SIG-M5 treated with dmso at 0.1 percent for 504 hours (cell line): ENCODE measurements around the gene ANK2.
A peak's percentile ranks its signal among the peaks of the same experiment; 100 is the strongest.

Experiments
- DNase-seq: peaks from one replicate; lab custom pipeline; 2025; ENCODE audit not compliant: unreplicated experiment; lab: John Stamatoyannopoulos, UW

The ANK2 gene

DNA sequence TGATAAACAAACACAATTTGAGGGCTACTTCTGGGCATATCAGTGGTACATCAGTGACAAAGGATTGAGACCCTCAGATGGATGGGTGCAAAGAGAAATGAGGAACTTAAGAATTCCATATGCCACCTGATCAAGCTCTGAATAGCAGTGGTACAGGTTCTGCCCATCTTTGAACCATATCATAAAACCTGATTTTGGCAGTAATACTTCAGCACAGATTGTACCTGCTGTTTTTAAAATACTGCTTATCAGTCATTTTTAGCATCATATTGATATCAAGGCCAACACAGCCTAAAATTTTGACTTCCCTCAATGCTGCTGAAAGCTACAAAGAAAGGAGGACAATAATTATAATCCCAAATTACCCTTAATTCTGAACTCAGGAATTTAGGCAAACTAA, 41.5 kb downstream of the ANK2 start:
- no peak for DNase-seq

DNA sequence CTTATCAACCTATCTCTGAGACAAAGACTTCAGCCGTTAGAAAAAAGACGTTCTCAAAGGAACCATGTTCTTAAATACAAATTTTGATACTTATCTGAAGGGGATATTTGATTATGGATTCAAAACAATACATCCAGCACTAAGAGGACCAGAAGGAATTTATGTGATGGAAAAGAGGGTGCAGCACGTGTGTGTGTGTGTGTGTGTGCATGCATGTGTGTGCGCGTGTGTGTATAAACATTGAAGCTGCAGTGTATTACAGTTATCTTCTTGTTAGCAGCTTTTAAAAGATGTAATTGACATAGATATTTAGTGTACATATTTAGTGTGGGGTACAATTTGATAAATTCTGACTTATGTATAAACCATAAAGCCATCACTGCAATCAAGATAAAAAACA, 44.9 kb downstream of the ANK2 start:
- no peak for DNase-seq

DNA sequence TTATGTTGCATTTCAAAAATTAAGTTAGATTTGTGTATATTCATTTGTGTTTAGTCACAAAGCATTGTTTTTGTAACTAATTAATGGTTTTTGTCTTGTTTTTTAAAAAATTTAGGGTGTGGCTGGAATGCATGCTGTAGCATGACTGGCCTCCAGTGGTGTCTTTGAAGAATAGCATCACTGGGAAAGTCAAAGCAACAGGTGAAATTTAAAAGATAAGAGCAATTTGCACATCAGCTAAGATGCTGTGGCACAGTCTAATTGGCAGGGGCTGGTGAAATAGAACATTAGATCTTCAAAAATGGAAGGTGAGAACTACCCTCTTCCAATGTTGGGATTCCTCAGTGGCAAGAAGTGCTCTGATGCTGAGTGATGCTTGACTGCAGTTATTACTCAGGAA, 45.3 kb downstream of the ANK2 start:
- DNase-seq: peak; percentile 5

DNA sequence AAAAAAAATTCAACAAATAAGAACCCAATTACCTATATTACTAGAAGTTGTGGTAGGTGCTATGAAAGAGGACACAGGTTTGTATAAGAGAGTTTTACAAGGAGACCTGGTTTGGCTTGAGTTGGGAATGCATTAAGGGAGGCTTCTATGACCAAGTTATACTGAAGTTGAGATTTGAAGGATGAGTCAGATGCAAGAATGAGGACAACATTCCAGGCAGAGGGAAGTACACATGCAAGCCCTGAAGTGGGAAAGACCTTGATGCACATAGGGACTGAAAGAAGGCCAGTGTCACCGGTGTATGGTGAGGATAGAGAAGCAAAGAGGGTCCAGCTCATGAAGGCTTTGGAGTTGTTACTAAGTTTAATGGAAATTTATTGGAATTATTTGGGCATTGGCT, 52.2 kb downstream of the ANK2 start:
- no peak for DNase-seq

DNA sequence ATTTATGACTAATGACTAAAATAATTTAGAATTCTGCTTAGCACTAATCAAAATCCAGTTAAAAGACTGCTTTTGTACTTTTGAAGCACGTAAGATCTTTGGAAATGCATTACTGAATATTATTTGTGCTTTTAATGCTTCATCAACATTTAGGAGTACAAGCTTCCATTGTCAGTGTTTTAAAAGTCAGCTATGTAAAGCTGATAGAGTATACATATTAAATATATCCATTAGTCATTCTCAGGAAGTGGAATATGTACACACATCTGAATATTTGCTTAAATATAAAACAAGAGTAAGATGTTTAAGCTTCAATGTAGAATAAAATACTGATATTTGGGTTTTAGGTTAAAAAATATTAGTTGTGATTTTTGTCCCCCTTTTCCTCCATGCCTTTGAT, 54.1 kb downstream of the ANK2 start:
- DNase-seq: no peak

DNA sequence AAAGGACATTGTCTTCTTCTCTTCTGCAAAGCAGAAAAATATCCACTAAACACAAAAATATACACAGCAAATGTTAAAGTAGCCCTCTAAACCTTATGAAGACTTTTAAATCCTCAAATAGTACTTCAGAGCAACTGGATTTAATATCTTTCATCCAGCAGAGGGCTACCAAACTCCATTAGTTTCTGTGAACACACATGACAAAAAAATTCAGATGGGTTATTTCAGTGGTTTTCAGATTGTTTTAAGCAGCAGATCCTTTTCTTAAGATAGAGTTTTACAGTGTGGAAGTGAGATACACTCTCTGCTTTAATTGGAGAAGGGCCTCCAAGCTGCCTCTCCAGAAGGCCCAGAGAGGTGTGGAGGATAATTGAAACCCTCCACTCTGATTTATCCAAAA, 56.7 kb downstream of the ANK2 start:
- no peak for DNase-seq

DNA sequence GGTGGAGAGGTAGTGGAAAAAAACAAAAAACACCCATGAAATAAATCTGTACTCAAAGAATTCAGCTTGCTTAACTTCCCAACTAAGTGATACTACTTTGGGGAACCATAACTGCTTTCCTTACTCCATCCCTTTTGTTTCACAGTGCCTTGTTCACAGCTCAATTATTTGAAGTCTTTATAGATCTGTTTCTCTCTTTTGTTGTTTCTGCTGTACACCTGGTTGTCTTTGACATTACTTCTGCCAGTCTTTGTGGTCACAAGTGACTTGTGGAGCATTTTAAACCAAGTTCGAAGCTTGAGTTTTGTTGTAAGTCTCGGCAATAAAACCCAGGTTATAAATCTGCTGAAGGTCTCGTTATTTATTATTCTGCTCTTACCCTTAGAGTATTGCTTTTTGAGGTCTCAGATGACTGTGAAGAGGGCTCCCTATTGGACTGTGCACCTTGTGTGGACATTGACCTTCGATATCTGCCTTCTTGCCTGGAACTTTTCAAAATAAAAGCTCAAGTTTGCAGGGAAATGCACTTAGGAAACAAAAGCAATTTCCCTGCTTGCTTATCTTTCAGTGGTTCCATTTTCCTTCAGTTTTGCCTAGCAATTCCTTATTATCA, 59.8 kb downstream of the ANK2 start:
- no peak for DNase-seq

DNA sequence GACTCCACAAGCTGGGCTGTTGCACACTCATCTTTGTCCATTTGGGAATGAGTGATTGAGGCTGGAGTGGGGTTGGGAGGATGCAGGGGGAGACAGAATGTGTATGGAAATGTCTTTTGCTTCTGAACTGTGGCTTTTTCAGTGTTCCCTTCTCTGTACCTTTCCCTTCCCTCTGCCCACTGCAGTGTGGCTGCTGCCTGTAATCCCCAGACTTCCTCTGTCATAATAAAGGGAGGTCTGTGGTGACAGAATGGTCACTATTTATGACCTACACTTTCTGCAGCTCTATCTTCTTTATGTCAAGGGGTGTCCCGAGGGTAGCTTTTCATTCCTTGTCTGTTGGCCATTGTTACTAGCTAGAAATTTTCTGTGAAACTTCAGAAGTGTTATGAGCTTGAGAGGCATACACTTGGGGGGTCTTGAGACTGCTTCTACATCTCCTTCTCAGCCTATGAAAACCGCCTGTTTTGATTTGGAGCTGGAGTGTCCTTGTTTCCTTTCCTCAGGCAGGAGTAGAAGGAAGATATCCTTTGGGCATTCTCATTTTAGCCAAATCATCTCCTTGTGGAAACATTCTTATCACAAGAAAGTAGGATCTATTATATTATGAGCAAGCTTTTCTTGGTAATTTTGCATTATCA, 63.0 kb downstream of the ANK2 start:
- no peak for DNase-seq

DNA sequence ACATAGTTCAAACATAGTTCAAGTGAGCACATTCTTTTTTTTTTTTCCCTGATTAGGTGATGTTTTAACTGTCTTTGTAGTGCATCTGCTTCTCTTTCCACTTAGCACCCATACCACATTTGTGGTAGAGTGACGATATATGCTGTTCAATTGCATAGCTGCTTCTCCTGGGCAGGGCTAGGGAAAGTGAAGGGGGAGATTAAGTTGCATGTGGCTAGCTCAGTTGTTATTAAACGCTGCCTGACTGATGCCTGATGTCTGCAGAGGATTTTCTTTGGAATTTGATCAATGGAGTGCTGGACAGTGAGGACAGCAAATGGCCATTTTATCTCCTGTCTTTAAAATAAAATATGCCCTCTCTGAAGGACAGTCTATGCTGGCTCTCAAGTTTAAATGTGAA, 63.7 kb downstream of the ANK2 start:
- DNase-seq: no peak

DNA sequence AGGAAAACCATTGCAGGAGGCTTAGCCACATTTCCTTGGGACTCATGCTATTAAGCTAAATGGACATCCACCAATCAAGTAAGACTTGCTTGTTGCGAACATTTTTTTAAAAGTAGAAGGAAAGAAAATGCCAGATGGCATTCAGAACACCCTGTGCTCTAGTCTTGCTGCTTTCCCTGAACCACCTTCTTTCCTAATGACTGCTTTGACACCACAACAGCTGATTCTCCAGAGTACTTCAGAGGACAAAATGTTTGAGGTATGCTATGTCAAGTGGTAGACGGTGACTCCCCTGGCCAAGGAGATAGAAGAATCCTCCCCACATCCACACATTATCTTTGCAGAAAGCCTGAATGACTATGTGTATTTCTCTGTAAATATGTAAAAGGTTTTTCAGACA, 65.4 kb downstream of the ANK2 start:
- no peak for DNase-seq

DNA sequence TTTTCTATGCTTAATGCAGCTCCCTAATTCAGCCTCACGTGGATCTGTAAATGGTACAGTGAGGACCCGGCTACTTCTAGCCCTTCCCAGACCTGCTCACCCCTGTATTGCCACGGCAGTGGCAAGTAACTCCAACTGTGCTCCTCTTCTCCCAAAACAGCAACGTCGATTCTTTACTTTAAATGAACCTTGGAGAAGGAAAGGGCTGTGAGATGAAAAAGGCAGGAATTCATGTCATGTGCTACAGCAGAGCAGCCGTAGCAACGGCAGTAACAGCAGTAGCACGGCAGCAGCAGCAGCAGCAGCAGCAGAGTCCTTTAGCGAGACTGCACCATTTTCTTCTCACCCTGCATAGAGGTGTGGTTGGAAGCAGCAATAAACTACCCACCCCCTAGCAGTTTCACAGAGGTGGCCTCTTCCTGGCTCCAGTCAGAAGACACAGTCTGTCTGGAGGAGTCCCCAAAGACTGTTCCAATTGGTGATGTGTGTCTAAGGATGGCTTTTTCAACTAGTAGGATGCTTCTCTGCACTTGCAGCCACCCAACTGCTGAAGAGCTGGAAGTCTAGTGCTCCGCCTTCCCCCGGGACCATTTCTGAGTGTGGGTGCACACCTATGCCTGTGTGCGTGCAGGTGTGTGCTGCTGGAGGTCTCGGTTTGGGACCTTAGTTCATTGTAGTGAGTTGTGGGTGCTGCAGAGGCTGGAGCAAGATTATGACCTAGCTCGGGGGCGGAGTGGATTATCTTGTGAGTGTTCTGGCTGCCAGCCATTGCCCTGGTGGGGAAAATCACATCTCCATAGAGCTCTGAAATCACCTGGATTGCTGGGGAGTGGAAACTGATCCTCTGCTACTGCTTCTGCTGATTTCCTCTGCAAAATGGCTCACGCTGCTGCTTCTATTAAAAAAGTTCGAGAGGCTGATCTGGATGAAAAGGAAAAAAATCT, 67.2 kb downstream of the ANK2 start:
- DNase-seq: no peak

DNA sequence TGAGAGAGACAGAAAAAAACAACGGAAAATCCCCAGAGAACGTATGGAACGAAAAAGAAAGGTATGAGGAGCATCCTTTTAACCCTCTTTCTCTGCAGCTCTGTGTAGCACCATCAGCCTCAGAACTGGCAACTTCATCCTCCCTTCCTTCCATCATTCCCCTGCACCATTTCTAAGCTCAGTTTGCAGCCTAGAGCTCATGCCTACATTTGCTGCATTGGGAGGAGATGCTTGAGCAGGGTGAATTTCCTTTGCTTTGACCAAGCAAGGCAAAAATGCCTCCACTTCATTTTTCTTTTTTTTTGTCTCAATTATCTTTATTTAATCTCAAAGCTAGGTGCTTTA, 67.9 kb downstream of the ANK2 start:
- DNase-seq: no peak

DNA sequence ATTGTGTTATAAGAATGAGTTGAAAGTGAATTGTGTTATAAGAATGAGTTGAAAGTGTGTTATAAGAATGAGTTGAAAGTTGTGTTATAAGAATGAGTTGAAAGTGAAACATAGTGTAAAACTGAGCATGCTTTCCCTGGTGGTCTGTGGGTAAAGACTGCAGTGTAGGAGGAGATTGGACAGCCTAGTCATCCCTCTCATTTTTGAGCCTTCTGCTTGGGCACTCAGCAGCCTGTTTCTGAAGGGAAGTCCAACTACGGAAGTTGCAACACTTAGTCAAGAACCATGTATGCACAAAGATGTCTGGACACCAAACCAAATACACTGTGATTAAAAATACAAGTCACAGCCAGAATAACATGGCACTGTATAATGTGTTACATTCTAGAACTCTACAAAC, 72.6 kb downstream of the ANK2 start:
- DNase-seq: no peak

DNA sequence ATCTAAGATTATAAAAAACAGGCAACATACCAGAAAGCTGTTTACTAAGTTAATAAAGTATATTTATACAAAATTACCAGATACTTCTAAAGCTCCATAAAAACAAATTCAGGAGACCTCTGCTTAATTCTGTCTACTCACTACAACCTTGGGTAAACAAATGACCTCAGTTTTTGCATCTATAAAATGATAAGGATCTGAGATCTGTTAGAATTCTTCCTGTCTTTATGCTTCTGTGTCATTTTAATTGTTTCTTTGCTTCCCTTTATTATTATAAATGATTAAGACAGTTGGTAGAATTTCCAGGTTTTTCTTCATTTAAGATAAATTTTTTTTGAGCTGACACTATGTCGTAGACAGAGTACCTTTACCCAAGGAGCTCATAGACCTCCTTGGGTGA, 76.0 kb downstream of the ANK2 start:
- DNase-seq: no peak

DNA sequence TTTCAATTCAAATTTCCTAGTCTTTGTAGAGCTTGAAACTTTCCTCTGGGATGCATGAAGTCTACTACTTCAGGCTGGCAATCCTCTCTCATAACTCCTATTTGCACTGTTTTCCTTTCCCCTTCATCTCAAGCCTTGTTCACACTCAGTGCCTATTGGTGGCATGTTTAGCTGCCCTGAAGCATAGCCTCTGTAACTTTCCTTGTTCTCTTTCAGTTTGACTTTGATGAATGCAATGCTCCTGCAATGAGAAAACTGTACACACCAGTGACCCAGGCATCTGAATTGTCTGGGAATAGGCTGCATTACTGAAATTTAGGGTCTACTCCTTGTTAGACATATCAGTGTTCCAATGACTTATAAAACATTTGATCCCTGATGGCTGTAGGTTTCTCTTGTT, 81.7 kb downstream of the ANK2 start:
- DNase-seq: no peak

DNA sequence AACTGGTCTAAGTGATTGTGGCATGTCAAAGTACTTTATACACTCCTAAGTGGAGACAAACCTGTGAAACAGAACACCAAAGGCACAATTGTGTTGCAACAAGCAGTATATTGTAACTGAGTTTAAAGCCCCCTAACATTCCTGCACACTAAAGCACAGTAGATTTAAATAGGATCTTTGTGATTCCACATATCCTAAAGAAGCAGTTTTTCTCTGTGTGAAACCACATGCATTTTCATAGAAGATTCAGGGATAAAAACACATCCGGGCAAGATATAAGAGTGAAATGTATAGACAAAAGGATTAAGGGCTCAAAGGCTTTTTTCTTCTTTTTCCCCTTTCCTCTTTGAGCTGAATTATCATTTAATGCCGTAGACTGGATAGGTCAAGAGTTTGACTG, 82.2 kb downstream of the ANK2 start:
- no peak for DNase-seq

DNA sequence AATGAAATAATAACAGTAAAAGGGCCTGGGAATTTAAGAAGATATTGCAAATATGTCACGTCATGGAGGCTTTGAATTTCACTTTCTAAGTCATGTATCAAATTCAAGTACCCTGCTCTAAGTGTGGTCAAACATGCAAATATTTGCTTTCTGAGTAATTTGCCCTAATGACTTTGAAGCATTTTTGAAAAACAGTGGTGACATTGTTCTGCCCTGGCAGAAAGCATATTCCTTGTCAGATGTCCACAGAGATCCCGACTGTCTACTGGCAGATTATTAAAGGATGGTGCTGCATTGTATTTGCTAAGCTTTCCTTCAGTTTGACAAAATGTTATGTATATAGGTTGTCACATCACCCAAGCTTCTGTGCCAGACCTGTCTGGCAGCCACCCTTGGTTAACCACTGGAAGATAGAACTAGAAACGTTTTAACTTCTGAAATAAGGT, 92.5 kb downstream of the ANK2 start:
- no peak for DNase-seq

DNA sequence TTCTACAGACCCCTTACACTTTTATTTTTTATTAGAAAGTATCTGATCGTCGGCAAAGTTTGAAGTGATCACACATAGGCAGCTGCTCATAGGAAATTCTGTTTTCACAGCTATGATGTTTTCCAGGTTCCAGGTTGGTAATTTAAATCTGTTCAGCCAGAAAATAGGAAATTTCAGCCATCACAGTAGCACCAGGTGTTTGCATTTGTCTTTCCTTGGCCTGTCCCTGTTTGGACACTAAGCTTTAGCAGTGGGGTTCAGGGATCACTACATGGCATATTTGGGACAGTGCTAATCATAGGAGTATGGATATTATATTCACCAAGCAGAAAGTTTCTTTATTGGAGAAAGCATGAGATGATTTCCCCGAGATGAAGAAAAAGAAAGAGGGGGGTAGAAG, 92.9 kb downstream of the ANK2 start:
- no peak for DNase-seq

DNA sequence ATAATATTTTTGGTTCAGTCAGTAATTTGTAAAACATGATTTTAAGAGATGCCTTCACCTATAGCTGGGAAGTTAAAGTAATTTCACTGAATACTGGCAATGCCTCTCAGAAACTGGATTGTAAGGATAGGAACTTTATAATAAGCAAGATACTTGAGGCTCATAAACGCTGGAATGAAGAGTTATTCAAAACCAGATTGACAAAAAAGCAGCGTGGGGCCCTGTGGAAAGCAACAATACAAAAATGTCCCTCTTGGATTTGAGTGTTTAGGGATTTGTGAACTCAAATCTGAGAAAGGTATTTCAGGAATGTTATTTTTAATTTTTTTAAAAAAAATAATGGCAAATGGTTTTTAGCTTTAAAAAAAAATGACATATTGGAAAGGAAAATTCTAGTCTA, 94.6 kb downstream of the ANK2 start:
- DNase-seq: no peak

DNA sequence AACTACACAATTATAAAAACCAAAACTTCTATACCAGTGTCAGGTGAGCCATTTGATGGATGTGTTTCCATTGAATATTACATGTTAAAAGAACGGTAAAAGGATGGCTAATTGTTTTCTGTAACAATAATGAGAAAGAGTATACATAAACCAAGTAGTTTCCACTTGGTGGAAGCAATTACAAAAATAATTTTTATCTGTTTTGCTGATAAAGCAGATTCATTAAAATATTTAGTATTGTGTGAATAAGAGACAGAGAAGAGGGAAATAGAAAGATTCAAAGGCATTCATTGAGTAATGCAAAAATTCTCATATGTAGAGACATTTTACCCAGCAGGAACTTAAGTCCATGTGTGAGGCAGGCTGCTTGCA, 95.7 kb downstream of the ANK2 start:
- DNase-seq: no peak

DNA sequence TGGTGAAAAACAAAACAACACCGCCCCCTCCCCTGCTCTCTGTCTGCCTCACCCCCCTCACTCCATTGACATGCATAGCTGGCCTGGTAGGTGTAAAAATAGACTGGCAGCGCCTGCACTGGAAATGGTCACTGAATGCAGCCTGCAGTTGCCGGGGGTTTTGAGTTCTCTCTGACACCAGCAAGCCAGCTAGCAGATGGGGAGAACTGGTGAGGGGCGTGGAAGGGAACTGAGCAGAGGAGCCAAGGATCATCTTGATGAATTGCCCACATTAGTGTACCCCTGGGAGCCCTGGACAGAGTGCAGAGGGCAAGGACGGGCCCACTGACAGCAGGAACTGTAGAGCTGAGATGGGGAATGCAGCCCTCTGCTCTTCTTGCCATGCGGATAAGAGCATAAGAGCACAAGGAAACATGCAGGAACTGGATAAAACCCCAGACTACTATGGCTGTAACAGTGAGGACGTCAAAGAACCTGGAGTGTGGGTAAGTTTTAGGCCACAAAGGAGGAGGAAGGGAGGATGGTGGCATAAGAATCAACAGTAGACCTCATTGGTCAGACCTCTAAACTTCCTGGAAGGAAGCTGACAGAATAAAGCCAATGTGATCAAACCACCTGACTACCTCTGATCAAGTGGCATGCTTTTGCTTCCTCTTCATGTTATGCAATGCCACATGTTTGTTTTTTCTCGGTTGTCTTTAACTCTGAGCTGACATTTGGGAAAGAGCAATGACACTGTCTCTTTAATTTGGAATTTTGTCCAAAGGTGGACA, 96.3 kb downstream of the ANK2 start:
- no peak for DNase-seq
